ENCODE measurements around the gene POM121C. TPM values are rescaled to one million over a fixed set of nuclear protein-coding genes. Genes with fewer than 3 reads are reported as not detected.
"Not testable (repeated sequence)": the region's sequence is repeated elsewhere in the genome, so short reads cannot be mapped to it uniquely, and the experiment has no call there.

The POM121C gene
- 10.8 and 12.6 TPM in 2 replicates for total RNA-seq (ENCODE audit: low replicate concordance)

DNA sequence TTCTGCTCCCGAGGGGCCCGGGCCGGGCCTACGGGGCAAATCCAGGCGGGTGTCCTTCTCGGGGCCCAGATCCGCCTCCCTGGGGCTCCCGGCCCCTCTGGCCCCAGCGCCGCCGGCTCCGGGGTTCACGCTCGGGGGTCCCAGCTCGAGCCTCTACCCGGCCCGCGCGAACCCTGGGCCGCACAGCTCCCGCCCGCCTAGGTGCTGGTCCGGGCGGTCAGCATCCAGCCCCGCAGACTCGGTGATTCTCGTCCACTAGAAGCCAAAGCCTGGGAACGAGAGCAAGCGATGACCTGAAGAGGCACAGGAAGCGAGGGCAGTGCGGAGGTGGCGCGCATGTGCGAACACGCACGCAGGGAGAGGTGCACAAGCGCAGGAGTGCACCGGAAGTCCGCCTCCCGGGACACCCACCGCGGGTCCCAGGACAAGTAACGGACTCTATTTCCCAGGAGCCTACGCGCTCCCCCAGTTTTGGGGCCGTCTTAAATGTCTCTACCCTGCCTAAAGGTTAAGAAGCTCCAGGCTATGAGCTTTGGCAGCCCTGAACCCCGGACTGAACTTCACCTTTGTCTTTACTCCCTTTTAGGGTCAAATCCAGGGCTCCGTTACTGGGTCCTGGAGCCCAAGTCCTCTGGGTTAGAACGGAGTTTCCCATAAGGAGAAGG lies at the start of gene POM121C:
POM121C (minus strand) TSS at position 321 of the 665 bp plus-strand sequence. CDS start 44,803 bp downstream, outside the sequence.
- peak; percentile 84 for DNase-seq (ENCODE audit: low read depth)
- H3K4me3 ChIP-seq (ENCODE audit: low read depth, low read length): peak within 1 kb of the TSS; percentile 72

DNA sequence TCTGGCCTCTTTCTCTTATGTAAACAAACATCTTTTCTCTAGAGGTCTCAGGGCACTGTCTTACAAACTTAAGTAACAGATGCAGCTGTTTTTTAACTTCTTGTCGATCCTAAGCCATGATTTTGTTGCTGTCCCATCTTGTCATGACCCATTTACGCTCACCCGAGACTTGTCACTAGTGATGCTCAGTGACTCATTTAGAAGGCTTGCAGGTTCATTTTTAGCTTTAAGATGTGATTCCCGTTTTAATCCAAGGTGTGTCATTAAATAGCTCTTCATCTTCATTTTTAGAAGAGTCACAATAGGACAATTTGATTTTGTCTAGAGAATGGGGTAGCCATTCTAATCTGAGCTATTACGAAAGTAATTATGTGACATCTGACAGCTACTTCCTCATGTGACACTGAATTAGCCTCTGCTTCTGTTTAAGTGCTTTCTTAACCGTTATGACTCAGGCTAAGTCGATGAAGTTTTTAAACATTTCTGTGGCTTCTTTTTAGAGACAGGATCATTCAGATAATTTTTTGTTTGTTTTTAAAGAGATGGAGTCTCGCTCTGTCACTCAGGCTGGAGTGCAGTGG lies 48.7 kb upstream of the POM121C start:
- DNase-seq (ENCODE audit: low read depth): peak; percentile 10
- TF ChIP-seq, protein P1, sequence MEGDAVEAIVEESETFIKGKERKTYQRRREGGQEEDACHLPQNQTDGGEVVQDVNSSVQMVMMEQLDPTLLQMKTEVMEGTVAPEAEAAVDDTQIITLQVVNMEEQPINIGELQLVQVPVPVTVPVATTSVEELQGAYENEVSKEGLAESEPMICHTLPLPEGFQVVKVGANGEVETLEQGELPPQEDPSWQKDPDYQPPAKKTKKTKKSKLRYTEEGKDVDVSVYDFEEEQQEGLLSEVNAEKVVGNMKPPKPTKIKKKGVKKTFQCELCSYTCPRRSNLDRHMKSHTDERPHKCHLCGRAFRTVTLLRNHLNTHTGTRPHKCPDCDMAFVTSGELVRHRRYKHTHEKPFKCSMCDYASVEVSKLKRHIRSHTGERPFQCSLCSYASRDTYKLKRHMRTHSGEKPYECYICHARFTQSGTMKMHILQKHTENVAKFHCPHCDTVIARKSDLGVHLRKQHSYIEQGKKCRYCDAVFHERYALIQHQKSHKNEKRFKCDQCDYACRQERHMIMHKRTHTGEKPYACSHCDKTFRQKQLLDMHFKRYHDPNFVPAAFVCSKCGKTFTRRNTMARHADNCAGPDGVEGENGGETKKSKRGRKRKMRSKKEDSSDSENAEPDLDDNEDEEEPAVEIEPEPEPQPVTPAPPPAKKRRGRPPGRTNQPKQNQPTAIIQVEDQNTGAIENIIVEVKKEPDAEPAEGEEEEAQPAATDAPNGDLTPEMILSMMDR (IDR thresholded peaks at IDR 0.05; ENCODE audit: insufficient read depth, low read length): no peak
- no peak overlapping the region for H3K4me3 ChIP-seq (ENCODE audit: low read depth, low read length)

DNA sequence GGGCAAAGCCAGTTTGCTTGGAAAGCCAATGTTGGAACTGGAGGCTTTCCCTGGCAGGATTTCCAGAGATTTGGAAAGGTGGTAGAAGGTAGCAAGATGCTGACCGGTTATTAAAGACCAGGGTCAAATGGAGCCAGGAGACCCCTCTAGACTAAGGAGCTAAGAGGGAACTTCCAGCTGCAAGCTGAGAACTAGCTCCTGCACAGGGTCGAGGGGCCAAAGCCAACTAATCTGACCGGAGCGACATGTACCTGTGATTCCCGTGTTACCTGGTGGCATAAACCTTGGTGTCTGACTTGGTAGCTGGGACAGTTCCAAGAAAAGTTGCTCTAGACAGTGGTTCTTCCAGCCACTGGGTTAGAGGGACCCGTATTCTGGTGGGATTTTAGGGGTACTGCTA lies 47.8 kb upstream of the POM121C start:
- TF ChIP-seq, protein P1 (IDR thresholded peaks at IDR 0.05; ENCODE audit: insufficient read depth, low read length): no peak
- H3K4me3 ChIP-seq (ENCODE audit: low read depth, low read length): no peak overlapping the region
- DNase-seq (ENCODE audit: low read depth): no peak

DNA sequence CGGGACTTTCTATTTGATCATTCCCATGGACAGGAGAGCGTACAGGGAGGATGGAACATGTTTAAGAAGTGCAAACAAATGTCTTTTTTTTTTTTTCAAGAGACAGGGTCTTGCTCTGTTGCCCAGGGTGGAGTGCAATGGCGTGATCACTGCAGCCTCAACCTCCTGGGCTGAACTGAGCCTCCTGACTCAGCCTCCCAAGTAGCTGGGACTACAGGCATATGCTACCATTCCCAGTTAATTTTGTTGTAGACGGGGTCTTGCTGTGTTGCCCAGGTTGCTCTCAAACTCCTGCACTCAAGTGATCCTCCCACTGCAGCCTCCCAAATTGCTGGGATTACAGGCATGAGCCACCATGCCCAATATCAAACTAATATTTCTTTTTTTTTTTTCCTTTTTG lies 46.5 kb upstream of the POM121C start:
- TF ChIP-seq, protein P1 (IDR thresholded peaks at IDR 0.05; ENCODE audit: insufficient read depth, low read length): no peak
- DNase-seq (ENCODE audit: low read depth): no peak
- H3K4me3 ChIP-seq (ENCODE audit: low read depth, low read length): no peak overlapping the region

DNA sequence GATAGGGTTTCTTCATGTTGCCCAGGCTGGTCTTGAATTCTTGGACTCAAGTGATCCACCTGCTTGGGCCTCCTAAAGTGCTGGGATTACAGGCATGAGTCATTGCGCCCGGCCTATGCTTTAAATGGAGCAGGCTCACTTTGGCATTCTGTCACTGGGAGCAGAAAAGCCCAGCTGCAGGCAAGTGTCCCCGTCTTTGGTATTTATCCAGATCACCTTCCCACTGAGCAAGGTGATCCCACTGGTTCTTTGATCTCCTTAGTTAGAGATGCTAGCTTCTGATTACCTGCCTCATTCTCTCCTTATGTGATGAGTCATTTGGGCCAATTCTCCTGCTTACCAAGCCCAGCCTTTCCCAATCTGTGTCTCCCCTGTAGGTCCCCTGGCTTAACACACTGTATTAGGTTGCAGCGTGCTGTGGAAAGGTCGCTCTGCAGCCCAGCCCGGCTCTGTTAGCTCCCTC lies 45.3 kb upstream of the POM121C start:
- no peak overlapping the region for H3K4me3 ChIP-seq (ENCODE audit: low read depth, low read length)
- TF ChIP-seq, protein P1 (IDR thresholded peaks at IDR 0.05; ENCODE audit: insufficient read depth, low read length): no peak
- DNase-seq (ENCODE audit: low read depth): no peak

DNA sequence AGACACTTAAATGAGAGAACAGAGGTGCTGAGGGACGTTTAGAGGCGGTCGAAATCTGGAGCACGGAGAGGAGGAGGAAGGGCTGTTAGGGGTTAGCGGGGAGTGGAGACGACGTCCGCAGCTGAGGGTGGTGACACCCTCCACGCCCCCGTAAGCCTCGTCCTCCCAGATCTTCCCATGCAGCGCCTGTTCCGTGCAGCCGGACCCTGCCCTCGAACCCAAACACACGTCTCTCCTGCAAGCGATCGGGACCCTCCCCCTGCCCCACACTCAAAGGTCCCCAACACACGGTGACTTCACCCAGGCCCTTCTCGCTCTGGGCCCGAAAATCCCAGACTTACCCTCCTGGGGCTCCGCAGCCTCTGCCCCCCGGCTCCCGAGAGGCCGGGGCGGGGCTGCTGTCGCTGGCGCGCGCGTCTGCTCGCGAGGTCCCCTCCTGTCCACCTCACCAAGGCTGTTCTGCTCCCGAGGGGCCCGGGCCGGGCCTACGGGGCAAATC lies 41.2 kb upstream of the POM121C start:
- DNase-seq (ENCODE audit: low read depth): not testable (repeated sequence)
- peak overlapping the region; percentile 87 for H3K4me3 ChIP-seq (ENCODE audit: low read depth, low read length)

GRCh38 chr7:75521727-75522126 lies 35.6 kb upstream of the POM121C start:
- DNase-seq (ENCODE audit: low read depth); H3K4me3 ChIP-seq (ENCODE audit: low read depth, low read length): not testable (repeated sequence)

- DNase-seq (ENCODE audit: low read depth): peak; percentile 31
- not testable (repeated sequence) for H3K4me3 ChIP-seq (ENCODE audit: low read depth, low read length)
These were observed 32.7 kb upstream of the POM121C start for GRCh38 chr7:75518842-75519241.

DNA sequence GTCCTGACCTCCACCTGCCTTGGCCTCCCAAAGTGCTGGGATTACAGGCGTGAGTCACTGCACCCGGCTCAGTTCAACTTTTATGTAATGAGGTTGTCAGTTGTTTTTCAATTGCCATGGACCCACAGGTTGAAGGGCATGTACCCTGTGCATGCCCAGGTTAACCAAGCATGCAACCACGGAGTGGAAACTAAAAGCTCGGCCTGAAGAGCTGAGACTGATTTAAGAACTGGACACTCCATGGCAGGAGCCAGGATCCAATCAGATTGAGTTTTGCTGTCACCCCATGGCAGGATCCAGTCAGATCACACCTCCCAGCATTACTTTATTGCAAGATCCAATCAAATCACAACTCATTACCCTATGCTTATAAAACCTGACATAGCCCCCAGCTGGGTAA lies 22.9 kb upstream of the POM121C start:
- not testable (repeated sequence) for DNase-seq (ENCODE audit: low read depth)

GRCh38 chr7:75492020-75492419 lies 5.9 kb upstream of the POM121C start, which contains the start of gene SPDYE5:
SPDYE5 (plus strand) TSS chr7:75492320; CDS start chr7:75494048, 1,728 bp downstream.
- not testable (repeated sequence) for H3K4me3 ChIP-seq (ENCODE audit: low read depth, low read length); DNase-seq (ENCODE audit: low read depth)

More for the DNA sequence above, 22.9 kb upstream of the POM121C start:
- H3K4me3 ChIP-seq (ENCODE audit: low read depth, low read length): not testable (repeated sequence)

GRCh38 chr7:75485355-75485978 lies 632 bp downstream of the POM121C start:
- DNase-seq (ENCODE audit: low read depth): peak; percentile 1
- peak overlapping the region; percentile 72 for H3K4me3 ChIP-seq (ENCODE audit: low read depth, low read length)

DNA sequence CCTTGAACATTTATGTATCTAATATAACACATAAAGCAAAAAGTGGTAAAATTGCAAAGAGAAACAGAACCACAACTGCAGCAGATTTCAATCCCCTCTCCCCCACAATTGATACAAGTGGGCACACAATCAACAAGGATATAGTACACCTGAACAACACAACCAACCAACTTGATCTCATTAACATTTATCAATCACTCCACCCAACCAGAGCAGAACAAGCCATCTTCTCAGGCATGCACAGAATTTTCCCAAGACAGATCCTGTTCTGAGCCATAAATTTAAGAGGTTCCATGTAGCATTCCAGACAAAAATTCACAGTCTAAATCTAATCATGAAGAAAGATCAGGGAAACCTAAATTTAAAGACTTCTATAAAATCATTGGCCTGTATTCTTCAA lies 5.8 kb downstream of the POM121C start:
- not testable (repeated sequence) for H3K4me3 ChIP-seq (ENCODE audit: low read depth, low read length); DNase-seq (ENCODE audit: low read depth)

DNA sequence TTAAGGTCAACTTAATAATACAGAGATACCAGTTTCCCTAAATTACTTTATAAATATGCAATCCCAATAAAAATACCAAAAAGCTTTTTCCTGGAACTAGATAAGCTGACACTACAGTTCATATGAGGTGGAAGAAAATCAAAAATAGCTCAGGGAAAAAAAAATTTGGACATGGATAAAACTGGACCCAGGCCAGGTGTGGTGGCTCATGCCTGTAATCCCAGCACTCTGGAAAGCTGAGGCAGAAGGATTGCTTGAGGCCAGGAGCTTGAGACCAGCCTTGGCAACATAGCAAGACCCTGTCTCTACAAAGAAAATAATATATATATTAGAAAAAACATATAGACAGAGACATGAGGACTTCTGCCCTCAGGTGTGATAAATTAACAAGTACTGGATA lies 8.6 kb downstream of the POM121C start:
- H3K4me3 ChIP-seq (ENCODE audit: low read depth, low read length): not testable (repeated sequence)
- peak; percentile 7 for DNase-seq (ENCODE audit: low read depth)
